MM.1S (cell line): ENCODE measurements around the gene MAGEB17.

Source experiments
- DNase-seq: peaks from one replicate; pipeline ENCODE4 v3.0.0-alpha.2; 2015
- H2AFZ ChIP-seq: fragments of 300-600 bp; sonication (generic); 2 replicates; pipeline ENCODE4 v1.6.0; 2016; ENCODE audit warnings: antibody characterized with exemption, low read length
- H3F3A ChIP-seq: fragments of 300-600 bp; sonication (generic); 2 replicates; pipeline ENCODE4 v1.6.1; 2016; ENCODE audit warnings: mild to moderate bottlenecking, antibody characterized with exemption, low read length, moderate library complexity, mixed read lengths; ENCODE audit not compliant: insufficient read depth
- H3K27ac ChIP-seq: fragments of 300-600 bp; sonication (generic); 2 replicates; pipeline ENCODE4 v1.5.1; 2016; ENCODE audit warnings: mild to moderate bottlenecking, low read length
- H3K27me3 ChIP-seq: fragments of 300-600 bp; sonication (generic); replicated peaks from 2 replicates; pipeline ENCODE4 v1.6.0; 2016; ENCODE audit warnings: low read length; ENCODE audit not compliant: insufficient read depth
- H3K36me3 ChIP-seq: fragments of 300-600 bp; sonication (generic); replicated peaks from 2 replicates; pipeline ENCODE4 v1.6.1; 2016; ENCODE audit warnings: mild to moderate bottlenecking, low read length, mixed read lengths; ENCODE audit not compliant: insufficient read depth
- H3K4me1 ChIP-seq: fragments of 300-600 bp; sonication (generic); 2 replicates; pipeline ENCODE4 v1.6.1; 2016; ENCODE audit warnings: low read length, mixed read lengths
- H3K4me2 ChIP-seq: fragments of 300-600 bp; sonication (generic); 2 replicates; pipeline ENCODE4 v1.6.0; 2016; ENCODE audit warnings: low read depth, low read length
- H3K4me3 ChIP-seq: fragments of 300-600 bp; sonication (generic); 2 replicates; pipeline ENCODE4 v1.5.1; 2016; ENCODE audit warnings: low read length, mixed read lengths
- H3K79me2 ChIP-seq: fragments of 300-600 bp; sonication (generic); 2 replicates; pipeline ENCODE4 v1.6.1; 2016; ENCODE audit warnings: mixed run types, low read length, mixed read lengths
- H3K9ac ChIP-seq: fragments of 300-600 bp; sonication (generic); 2 replicates; pipeline ENCODE4 v1.6.1; 2016; ENCODE audit warnings: low read length, mixed read lengths
- H3K9me2 ChIP-seq: fragments of 300-600 bp; sonication (generic); replicated peaks from 2 replicates; pipeline ENCODE4 v1.6.1; 2016; ENCODE audit warnings: mild to moderate bottlenecking, low read length, mixed read lengths; ENCODE audit not compliant: insufficient read depth
- H3K9me3 ChIP-seq: fragments of 300-600 bp; sonication (generic); replicated peaks from 2 replicates; pipeline ENCODE4 v1.6.1; 2016; ENCODE audit warnings: mild to moderate bottlenecking, low read length, mixed read lengths; ENCODE audit not compliant: insufficient read depth
- H4K20me1 ChIP-seq: fragments of 300-600 bp; sonication (generic); 2 replicates; pipeline ENCODE4 v1.6.1; 2016; ENCODE audit warnings: mild to moderate bottlenecking, low read length, moderate library complexity, mixed read lengths; ENCODE audit not compliant: insufficient read depth
- EZH2 ChIP-seq: fragments of 300-600 bp; sonication (generic); optimal IDR thresholded peaks from 2 replicates; pipeline ENCODE3; 2017; ENCODE audit warnings: low read depth, mild to moderate bottlenecking, antibody characterized with exemption, low read length, mixed read lengths
- EZH2phosphoT487 ChIP-seq: fragments of 300-600 bp; sonication (generic); IDR thresholded peaks from 2 replicates; pipeline ENCODE4 v1.6.1; 2018; ENCODE audit warnings: antibody characterized with exemption, low read length
- TF ChIP-seq, protein P1 (sequence below): fragments of 300-600 bp; sonication (generic); IDR thresholded peaks from 2 replicates; pipeline ENCODE4 v1.5.1; 2016; ENCODE audit warnings: antibody characterized with exemption, low read length, mixed read lengths

The MAGEB17 gene

DNA sequence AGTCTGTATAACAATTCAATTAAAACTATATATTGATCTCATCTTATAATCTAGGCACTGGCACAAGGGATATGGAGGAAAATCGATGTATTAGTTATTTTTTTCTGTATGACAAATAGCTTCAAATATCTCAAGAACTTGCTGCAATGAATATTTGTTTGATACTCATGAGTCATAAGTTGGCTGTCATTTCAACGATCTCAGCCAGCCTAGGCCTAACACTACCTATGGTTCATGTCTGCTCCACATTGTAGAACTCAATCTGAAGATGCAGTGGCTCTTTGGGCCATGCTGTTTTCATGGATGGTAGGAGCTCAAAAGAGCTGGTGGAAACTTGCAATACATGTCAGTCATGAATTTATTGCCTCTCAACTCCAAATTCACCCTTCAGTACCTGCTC is 44.7 kb downstream of the MAGEB17 start:
- no peaks in the 10 kb centered on the region for H3K4me1 ChIP-seq

DNA sequence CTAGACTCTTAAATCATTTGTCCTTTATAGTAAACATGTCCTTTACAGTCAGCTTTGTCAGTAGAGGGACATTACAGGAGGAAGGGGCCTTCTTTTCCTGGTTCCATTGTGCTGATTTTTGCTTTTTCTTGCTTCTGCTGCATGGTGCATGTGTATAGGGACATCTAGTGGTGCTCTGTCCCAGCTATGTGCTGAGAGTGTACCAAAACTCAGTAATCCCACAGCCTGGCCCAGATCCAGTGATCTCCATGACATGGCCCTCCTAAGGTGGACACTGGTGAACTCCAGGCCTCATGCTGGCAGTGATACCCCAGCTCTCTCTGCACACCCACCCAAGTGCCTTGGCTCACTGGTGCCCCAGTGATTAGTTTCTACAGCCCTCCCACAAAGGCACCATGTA is 45.2 kb downstream of the MAGEB17 start:
- H3K9me2 ChIP-seq, result no peaks in the 10 kb centered on the region
- no peak for DNase-seq

More for the DNA sequence above, 44.7 kb downstream of the MAGEB17 start:
- H3K27ac ChIP-seq, result no peak overlapping the region
- no peak overlapping the region for H3K9ac ChIP-seq
- no peaks in the 10 kb centered on the region for H3K79me2 ChIP-seq
- no peaks in the 10 kb centered on the region for H3K36me3 ChIP-seq
- no peaks in the 10 kb centered on the region for H3K9me2 ChIP-seq
- no peaks in the 10 kb centered on the region for H3K27me3 ChIP-seq
- no peaks in the 10 kb centered on the region for H3K9me3 ChIP-seq
- no peak for DNase-seq
- no peaks in the 10 kb centered on the region for H4K20me1 ChIP-seq
- H3F3A ChIP-seq, result no peaks in the 10 kb centered on the region
- H3K4me3 ChIP-seq, result no peak overlapping the region
- TF ChIP-seq, protein P1, sequence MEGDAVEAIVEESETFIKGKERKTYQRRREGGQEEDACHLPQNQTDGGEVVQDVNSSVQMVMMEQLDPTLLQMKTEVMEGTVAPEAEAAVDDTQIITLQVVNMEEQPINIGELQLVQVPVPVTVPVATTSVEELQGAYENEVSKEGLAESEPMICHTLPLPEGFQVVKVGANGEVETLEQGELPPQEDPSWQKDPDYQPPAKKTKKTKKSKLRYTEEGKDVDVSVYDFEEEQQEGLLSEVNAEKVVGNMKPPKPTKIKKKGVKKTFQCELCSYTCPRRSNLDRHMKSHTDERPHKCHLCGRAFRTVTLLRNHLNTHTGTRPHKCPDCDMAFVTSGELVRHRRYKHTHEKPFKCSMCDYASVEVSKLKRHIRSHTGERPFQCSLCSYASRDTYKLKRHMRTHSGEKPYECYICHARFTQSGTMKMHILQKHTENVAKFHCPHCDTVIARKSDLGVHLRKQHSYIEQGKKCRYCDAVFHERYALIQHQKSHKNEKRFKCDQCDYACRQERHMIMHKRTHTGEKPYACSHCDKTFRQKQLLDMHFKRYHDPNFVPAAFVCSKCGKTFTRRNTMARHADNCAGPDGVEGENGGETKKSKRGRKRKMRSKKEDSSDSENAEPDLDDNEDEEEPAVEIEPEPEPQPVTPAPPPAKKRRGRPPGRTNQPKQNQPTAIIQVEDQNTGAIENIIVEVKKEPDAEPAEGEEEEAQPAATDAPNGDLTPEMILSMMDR, result no peak
- TF ChIP-seq EZH2phosphoT487 (no peak), EZH2 (no peak)
- H2AFZ ChIP-seq, result no peak overlapping the region
- H3K4me2 ChIP-seq, result no peak overlapping the region

DNA sequence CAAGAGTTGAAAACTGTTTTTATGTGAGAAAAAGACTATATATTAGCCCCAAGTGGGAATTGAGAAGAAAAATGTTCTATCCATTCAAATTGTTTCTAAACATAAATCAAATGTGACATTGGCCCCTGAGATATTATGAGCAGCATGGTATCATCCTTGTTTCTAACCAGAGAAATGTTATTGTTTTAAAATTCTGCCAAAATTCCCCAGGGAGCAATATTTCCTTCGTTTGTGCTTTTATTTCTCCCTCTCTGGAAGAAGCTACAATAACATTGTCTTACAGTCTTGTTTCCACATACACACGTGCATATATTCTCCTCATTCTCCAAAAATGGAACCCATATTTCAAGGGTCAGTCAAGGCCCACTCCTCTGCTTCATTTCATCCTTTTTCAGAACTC is 46.7 kb downstream of the MAGEB17 start:
- H3K9me3 ChIP-seq, result no peaks in the 10 kb centered on the region
- no peak overlapping the region for H3K4me3 ChIP-seq
- H3K4me1 ChIP-seq, result no peaks in the 10 kb centered on the region
- H3K9me2 ChIP-seq, result no peaks in the 10 kb centered on the region
- no peaks in the 10 kb centered on the region for H3F3A ChIP-seq
- TF ChIP-seq, protein P1, result no peak
- TF ChIP-seq EZH2phosphoT487 (no peak), EZH2 (no peak)
- no peaks in the 10 kb centered on the region for H3K36me3 ChIP-seq
- H3K27ac ChIP-seq, result no peak overlapping the region
- H3K79me2 ChIP-seq, result no peaks in the 10 kb centered on the region
- H3K4me2 ChIP-seq, result no peak overlapping the region
- H3K9ac ChIP-seq, result no peak overlapping the region
- no peaks in the 10 kb centered on the region for H4K20me1 ChIP-seq
- H2AFZ ChIP-seq, result no peak overlapping the region
- DNase-seq, result no peak
- H3K27me3 ChIP-seq, result no peaks in the 10 kb centered on the region

More for the DNA sequence above, 45.2 kb downstream of the MAGEB17 start:
- no peak overlapping the region for H3K4me3 ChIP-seq
- no peak for TF ChIP-seq EZH2phosphoT487
- TF ChIP-seq, protein P1, result peak; percentile 18; the same call in 1 of the 2 replicates
- no peak for TF ChIP-seq EZH2
- no peaks in the 10 kb centered on the region for H3K79me2 ChIP-seq
- H3K4me2 ChIP-seq, result no peak overlapping the region
- no peaks in the 10 kb centered on the region for H3K36me3 ChIP-seq
- no peak overlapping the region for H2AFZ ChIP-seq
- no peaks in the 10 kb centered on the region for H3F3A ChIP-seq
- no peak overlapping the region for H3K27ac ChIP-seq
- H3K4me1 ChIP-seq, result no peaks in the 10 kb centered on the region
- no peaks in the 10 kb centered on the region for H3K9me3 ChIP-seq
- no peaks in the 10 kb centered on the region for H3K27me3 ChIP-seq
- no peak overlapping the region for H3K9ac ChIP-seq
- H4K20me1 ChIP-seq, result no peaks in the 10 kb centered on the region
